ENCODE measurements around the gene EPS8L1. TPM values are rescaled to one million over a fixed set of nuclear protein-coding genes. Genes with fewer than 3 reads are reported as not detected.

The EPS8L1 gene
- total RNA-seq, 4 donors from 2014 or later = 1.0 to 8.7 (median 1.2) TPM

DNA sequence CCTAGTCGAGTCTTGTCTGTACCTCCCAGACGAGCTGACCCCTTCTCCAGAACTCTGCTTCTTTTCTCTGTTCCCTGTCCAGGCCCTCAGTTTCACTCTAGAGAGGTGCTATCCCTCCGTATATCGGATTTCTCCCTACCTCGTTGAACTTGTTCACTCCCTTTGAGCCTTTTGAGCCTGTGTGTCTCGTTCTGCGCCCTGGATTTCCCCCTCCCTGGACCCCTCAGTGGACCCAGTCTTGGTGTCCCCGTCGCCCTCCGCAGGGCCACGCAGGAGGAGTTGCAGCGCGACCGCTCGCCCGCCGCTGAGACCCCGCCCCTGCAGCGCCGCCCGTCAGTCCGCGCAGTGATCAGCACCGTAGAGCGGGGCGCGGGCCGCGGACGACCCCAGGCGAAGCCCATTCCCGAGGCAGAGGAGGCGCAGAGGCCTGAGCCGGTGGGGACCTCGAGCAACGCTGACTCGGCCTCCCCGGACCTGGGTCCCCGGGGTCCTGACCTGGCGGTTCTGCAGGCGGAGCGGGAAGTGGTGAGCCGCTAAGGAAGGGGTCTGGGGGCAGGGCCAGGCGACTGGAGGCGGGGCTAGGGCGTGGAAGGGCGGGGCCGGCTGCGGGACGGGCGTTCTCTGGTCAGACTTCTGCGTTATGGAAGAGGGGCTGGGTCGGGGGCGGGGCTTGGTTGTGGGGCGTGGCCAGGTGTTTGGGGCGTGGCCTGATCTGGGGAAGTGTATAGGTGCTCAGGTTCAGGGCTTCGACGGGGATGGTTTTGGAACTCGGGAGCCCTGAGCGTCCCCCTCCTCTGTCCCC, 5.5 kb downstream of the EPS8L1 start:
- no peak for DNase-seq (ENCODE audit: extremely low spot score)
- Histone ChIP-seq H3K27ac (replicated peaks in 1 of 4) (no peak overlapping the region), H3K4me1 (peaks cover 24 to 40% (median 33%) of the 10 kb centered on the region in 4 donors), H3K4me3 (peak overlapping the region; percentile 39 to 57 (median 46)), H3K9me3 (no peaks in the 10 kb centered on the region), H3K36me3 (no peaks in the 10 kb centered on the region), H3K27me3 (peaks cover 18 to 95% (median 59%) of the 10 kb centered on the region in 4 donors)
- intact Hi-C loops (cut with DNase I) = no loop called here
- no peak for TF ChIP-seq EP300 (IDR thresholded peaks at IDR 0.05)
- TF ChIP-seq POLR2A (IDR thresholded peaks at IDR 0.05; ENCODE audit: low read depth) = no peak
- TF ChIP-seq POLR2AphosphoS5 (IDR thresholded peaks at IDR 0.05) = no peak
- TF ChIP-seq, protein P1, sequence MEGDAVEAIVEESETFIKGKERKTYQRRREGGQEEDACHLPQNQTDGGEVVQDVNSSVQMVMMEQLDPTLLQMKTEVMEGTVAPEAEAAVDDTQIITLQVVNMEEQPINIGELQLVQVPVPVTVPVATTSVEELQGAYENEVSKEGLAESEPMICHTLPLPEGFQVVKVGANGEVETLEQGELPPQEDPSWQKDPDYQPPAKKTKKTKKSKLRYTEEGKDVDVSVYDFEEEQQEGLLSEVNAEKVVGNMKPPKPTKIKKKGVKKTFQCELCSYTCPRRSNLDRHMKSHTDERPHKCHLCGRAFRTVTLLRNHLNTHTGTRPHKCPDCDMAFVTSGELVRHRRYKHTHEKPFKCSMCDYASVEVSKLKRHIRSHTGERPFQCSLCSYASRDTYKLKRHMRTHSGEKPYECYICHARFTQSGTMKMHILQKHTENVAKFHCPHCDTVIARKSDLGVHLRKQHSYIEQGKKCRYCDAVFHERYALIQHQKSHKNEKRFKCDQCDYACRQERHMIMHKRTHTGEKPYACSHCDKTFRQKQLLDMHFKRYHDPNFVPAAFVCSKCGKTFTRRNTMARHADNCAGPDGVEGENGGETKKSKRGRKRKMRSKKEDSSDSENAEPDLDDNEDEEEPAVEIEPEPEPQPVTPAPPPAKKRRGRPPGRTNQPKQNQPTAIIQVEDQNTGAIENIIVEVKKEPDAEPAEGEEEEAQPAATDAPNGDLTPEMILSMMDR (IDR thresholded peaks at IDR 0.05) = no peak
- 3% methylated on average over 26 of the region's 60 CpGs for WGBS

DNA sequence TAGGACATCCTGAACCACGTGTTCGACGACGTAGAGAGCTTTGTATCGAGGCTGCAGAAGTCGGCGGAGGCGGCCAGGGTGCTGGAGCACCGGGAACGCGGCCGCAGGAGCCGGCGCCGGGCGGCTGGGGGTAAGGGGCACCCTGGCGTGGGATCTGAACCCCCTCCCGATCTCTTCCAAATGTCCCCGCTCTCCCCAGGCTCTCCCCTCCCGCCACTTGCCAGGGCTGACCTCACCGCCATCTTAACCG, 6.0 kb downstream of the EPS8L1 start:
- no peaks in the 10 kb centered on the region for H3K36me3 ChIP-seq
- DNase-seq (ENCODE audit: extremely low spot score) = no peak
- no peak overlapping the region for H3K27ac ChIP-seq (replicated peaks in 1 of 4)

DNA sequence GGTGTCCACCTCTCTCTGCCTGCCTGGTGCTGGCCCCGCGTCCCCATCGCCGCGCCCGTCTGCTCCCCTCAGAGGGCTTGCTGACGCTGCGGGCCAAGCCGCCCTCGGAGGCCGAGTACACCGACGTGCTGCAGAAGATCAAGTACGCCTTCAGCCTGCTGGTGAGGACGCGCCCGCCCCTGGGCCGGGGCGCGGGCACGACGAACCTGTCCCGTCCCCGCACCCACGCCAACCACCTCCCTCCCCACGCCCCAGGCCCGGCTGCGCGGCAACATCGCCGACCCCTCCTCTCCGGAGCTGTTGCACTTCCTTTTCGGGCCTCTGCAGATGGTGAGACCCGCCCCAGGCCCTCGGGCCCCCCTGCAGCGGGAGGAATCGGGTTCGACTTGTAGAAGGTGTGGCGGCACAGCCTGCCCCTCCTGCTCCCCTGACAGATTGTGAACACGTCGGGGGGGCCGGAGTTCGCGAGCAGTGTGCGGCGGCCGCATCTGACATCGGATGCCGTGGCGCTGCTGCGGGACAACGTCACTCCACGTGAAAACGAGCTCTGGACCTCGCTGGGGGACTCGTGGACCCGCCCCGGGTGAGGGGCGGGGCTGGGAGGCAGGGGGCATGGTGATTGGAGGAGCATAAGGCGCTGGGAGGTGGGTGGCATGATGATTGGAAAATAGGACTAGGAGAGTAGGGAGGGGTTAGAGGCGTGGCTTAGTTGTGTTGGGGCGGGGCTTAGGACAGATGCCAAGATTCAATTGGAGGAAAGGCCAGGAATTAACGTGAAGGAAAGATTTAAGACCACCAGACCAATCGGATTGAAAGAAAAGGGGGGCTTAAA, 6.6 kb downstream of the EPS8L1 start:
- peaks cover 33 to 51% (median 44%) of the 10 kb centered on the region in 4 donors for H3K4me1 ChIP-seq
- DNase-seq (ENCODE audit: extremely low spot score) = no peak
- peaks cover 18 to 91% (median 60%) of the 10 kb centered on the region in 4 donors for H3K27me3 ChIP-seq
- TF ChIP-seq, protein P1 (IDR thresholded peaks at IDR 0.05) = no peak
- TF ChIP-seq POLR2AphosphoS5 (IDR thresholded peaks at IDR 0.05) = no peak
- TF ChIP-seq EP300 (IDR thresholded peaks at IDR 0.05) = no peak
- TF ChIP-seq POLR2A (IDR thresholded peaks at IDR 0.05; ENCODE audit: low read depth) = no peak
- 5% methylated on average over 40 of the region's 64 CpGs for WGBS
- no peaks in the 10 kb centered on the region for H3K36me3 ChIP-seq
- intact Hi-C loops (cut with DNase I) = no loop called here
- H3K9me3 ChIP-seq = no peaks in the 10 kb centered on the region
- H3K27ac ChIP-seq (replicated peaks in 1 of 4) = no peak overlapping the region
- peak overlapping the region; percentile 39 to 57 (median 46) for H3K4me3 ChIP-seq

More for the DNA sequence above, 6.0 kb downstream of the EPS8L1 start:
- H3K4me1 ChIP-seq = peaks cover 29 to 45% (median 38%) of the 10 kb centered on the region in 4 donors
- H3K27me3 ChIP-seq = peaks cover 18 to 95% (median 60%) of the 10 kb centered on the region in 4 donors
- intact Hi-C loops (cut with DNase I) = no loop called here
- TF ChIP-seq POLR2AphosphoS5 (IDR thresholded peaks at IDR 0.05) (no peak), EP300 (IDR thresholded peaks at IDR 0.05) (no peak), POLR2A (IDR thresholded peaks at IDR 0.05; ENCODE audit: low read depth) (no peak)
- TF ChIP-seq, protein P1 (IDR thresholded peaks at IDR 0.05) = no peak
- no peaks in the 10 kb centered on the region for H3K9me3 ChIP-seq
- 3% methylated on average over 19 of the region's 22 CpGs for WGBS
- peak overlapping the region; percentile 39 to 57 (median 46) for H3K4me3 ChIP-seq

DNA sequence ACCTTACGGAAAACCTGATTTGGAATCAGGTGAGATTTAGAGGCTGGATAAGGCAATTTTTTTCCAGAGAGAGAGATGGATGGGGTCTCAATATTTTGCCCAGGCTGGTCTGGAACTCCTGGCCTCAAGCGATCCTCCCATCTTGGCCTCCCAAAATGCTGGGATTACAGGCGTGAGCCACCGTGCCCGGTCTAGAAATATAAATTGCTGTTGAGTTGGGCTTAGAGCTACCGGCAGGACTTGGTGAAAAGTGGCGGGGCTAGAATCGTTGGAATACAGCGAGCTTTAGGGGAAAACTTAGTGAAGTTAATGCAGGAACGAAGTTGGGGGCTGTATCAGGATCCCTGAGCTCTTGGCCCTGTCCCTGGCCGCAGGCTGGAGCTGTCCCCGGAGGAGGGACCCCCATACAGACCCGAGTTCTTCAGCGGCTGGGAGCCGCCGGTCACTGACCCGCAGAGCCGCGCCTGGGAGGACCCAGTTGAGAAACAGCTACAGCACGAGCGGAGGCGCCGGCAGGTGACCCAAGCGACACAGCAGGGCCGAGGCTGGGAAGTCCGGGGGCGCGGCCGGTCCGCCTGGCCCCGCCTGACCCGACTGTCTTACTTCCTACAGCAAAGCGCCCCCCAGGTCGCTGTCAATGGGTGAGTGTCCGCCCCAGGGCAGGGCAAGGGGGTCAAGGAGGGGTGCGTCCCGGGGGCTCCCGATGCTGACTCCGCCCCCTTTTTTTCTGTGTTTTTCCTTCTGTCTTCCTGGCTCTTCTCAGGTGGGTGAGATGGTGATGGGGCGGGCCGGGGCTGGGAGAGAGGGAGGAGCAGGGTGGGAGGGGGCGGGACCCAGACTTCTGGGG, 7.6 kb downstream of the EPS8L1 start:
- peaks cover 43 to 61% (median 54%) of the 10 kb centered on the region in 4 donors for H3K4me1 ChIP-seq
- no peaks in the 10 kb centered on the region for H3K36me3 ChIP-seq
- no peak overlapping the region for H3K27ac ChIP-seq (replicated peaks in 1 of 4)
- 43% methylated on average over 34 of the region's 42 CpGs for WGBS
- intact Hi-C loops (cut with DNase I) = no loop called here
- TF ChIP-seq POLR2A (IDR thresholded peaks at IDR 0.05; ENCODE audit: low read depth) (no peak), EP300 (IDR thresholded peaks at IDR 0.05) (no peak), POLR2AphosphoS5 (IDR thresholded peaks at IDR 0.05) (no peak)
- TF ChIP-seq, protein P1 (IDR thresholded peaks at IDR 0.05) = no peak
- H3K9me3 ChIP-seq = no peaks in the 10 kb centered on the region
- no peak overlapping the region for H3K4me3 ChIP-seq
- DNase-seq (ENCODE audit: extremely low spot score) = no peak
- H3K27me3 ChIP-seq = peaks cover 18 to 82% (median 60%) of the 10 kb centered on the region in 4 donors
